IMR-90 (cell line): ENCODE results near the gene EFS. TPM values are rescaled to one million over a fixed set of nuclear protein-coding genes. Genes with fewer than 3 reads are reported as not detected.

Experiments
- ATAC-seq: fragments of 200-7000 bp; cut with Tn5 transposase; 2 replicates; pipeline ENCODE4 v1.9.1; 2020; ENCODE audit warnings: low read depth, mild to moderate bottlenecking, moderate library complexity
- BruUV-seq: library from RNA; stranded (reverse); fragments of 400-500 nt; replicated peaks from 2 replicates; lab custom pipeline; 2021; lab: Mats Ljungman, UMichigan
- CTCF ChIA-PET: fragments of 300-600 bp; formaldehyde crosslinking; extraction: SDS; loops from one replicate; lab custom pipeline; 2021; ENCODE audit warnings: antibody characterized with exemption; lab: Yijun Ruan, JAX
- POLR2A ChIA-PET: fragments of 300-600 bp; sonication (Branson Sonifier 250); formaldehyde crosslinking; loops from one replicate; lab custom pipeline; 2022; ENCODE audit warnings: antibody characterized with exemption; ENCODE audit not compliant: unreplicated experiment; lab: Charles Lee
- DNase-seq: peaks from one replicate; pipeline ENCODE4 v3.0.0; 2013
- H2AFZ ChIP-seq: replicated peaks from 2 replicates; pipeline ENCODE3; 2013; ENCODE audit warnings: low read length, mild to moderate bottlenecking; ENCODE audit not compliant: poor library complexity
- H2AK5ac ChIP-seq: 2 replicates; pipeline ENCODE4 v1.6.1; 2013; ENCODE audit warnings: low read depth, low read length, inconsistent platforms
- H2AK9ac ChIP-seq: replicated peaks from 2 replicates; pipeline ENCODE3; 2013; ENCODE audit warnings: mild to moderate bottlenecking, low read depth, low read length, moderate library complexity; ENCODE audit not compliant: poor library complexity
- H2BK120ac ChIP-seq: 2 replicates; pipeline ENCODE4 v1.6.1; 2013; ENCODE audit warnings: low read depth, low read length, inconsistent platforms
- H2BK15ac ChIP-seq: 3 replicates; pipeline ENCODE4 v1.6.1; 2013; ENCODE audit warnings: low read depth, low read length, inconsistent platforms
- H2BK20ac ChIP-seq: 2 replicates; pipeline ENCODE4 v1.6.1; 2013; ENCODE audit warnings: low read depth, mild to moderate bottlenecking, inconsistent platforms, low read length, moderate library complexity
- H2BK5ac ChIP-seq: 2 replicates; pipeline ENCODE4 v1.6.1; 2013; ENCODE audit warnings: mild to moderate bottlenecking, low read depth, low read length, inconsistent platforms; ENCODE audit not compliant: poor library complexity, severe bottlenecking
- H3K14ac ChIP-seq: replicated peaks from 2 replicates; pipeline ENCODE4 v1.6.1; 2013; ENCODE audit warnings: low read depth, low read length, inconsistent platforms
- H3K18ac ChIP-seq: 2 replicates; pipeline ENCODE4 v1.6.1; 2013; ENCODE audit warnings: low read depth, low read length, control low read depth
- H3K23ac ChIP-seq: 2 replicates; pipeline ENCODE4 v1.6.1; 2013; ENCODE audit warnings: low read depth, low read length, inconsistent platforms
- H3K27ac ChIP-seq: 2 replicates; pipeline ENCODE4 v1.5.1; 2013; ENCODE audit warnings: mild to moderate bottlenecking, control low read depth, low read length; ENCODE audit not compliant: insufficient read depth
- H3K27me3 ChIP-seq: 2 replicates; pipeline ENCODE4 v1.6.1; 2013; ENCODE audit warnings: low read length; ENCODE audit not compliant: control insufficient read depth, insufficient read depth
- H3K36me3 ChIP-seq: 2 replicates; pipeline ENCODE4 v1.6.1; 2013; ENCODE audit warnings: low read length, mixed read lengths; ENCODE audit not compliant: control insufficient read depth, insufficient read depth
- H3K4ac ChIP-seq: 2 replicates; pipeline ENCODE4 v1.6.1; 2013; ENCODE audit warnings: low read depth, low read length, inconsistent platforms
- H3K4me1 ChIP-seq: 2 replicates; pipeline ENCODE4 v1.6.1; 2013; ENCODE audit warnings: low read length, mixed read lengths; ENCODE audit not compliant: control insufficient read depth, insufficient read depth
- H3K4me2 ChIP-seq: 2 replicates; pipeline ENCODE4 v1.6.1; 2013; ENCODE audit warnings: low read depth, mild to moderate bottlenecking, control low read depth, low read length, moderate library complexity
- H3K4me3 ChIP-seq: 2 replicates; pipeline ENCODE4 v1.5.1; 2013; ENCODE audit warnings: low read depth, mild to moderate bottlenecking, control low read depth, low read length, moderate library complexity; ENCODE audit not compliant: insufficient read depth
- H3K56ac ChIP-seq: 2 replicates; pipeline ENCODE4 v1.6.1; 2013; ENCODE audit warnings: low read length, inconsistent platforms; ENCODE audit not compliant: insufficient read depth; ENCODE audit errors: extremely low read depth
- H3K79me1 ChIP-seq, 2 experiments: 2 replicates each; pipeline ENCODE4 v1.6.1; 2013; ENCODE audit warnings: low read length in 2 of 2, inconsistent platforms in 1 of 2, low read depth in 1 of 2
- H3K9ac ChIP-seq: 2 replicates; pipeline ENCODE4 v1.6.1; 2013; ENCODE audit warnings: low read depth, low read length, control low read depth
- H3K9me1 ChIP-seq: 2 replicates; pipeline ENCODE4 v1.6.1; 2013; ENCODE audit warnings: low read length, inconsistent platforms; ENCODE audit not compliant: insufficient read depth
- H3K9me3 ChIP-seq: 2 replicates; pipeline ENCODE4 v1.6.1; 2013; ENCODE audit warnings: low read length; ENCODE audit not compliant: control insufficient read depth, insufficient read depth
- H4K20me1 ChIP-seq: 2 replicates; pipeline ENCODE4 v1.6.1; 2013; ENCODE audit warnings: low read length, inconsistent platforms; ENCODE audit not compliant: insufficient read depth
- H4K5ac ChIP-seq: 2 replicates; pipeline ENCODE4 v1.6.1; 2013; ENCODE audit warnings: mild to moderate bottlenecking, low read depth, low read length, control low read depth
- H4K8ac ChIP-seq, 2 experiments: 2 replicates each; pipeline ENCODE4 v1.6.1; 2013; ENCODE audit warnings: low read depth in 2 of 2, low read length in 2 of 2, control low read depth in 1 of 2, inconsistent platforms in 1 of 2
- H4K91ac ChIP-seq: 2 replicates; pipeline ENCODE4 v1.6.1; 2013; ENCODE audit warnings: low read depth, low read length, inconsistent platforms; ENCODE audit not compliant: insufficient read depth
- BHLHE40 ChIP-seq: fragments of 150-350 bp; IDR thresholded peaks from 2 replicates; pipeline ENCODE4 v1.6.1; 2016; ENCODE audit warnings: mild to moderate bottlenecking, low read depth, low read length
- CHD1 ChIP-seq: IDR thresholded peaks from 2 replicates; pipeline ENCODE4 v1.6.1; 2012; ENCODE audit warnings: low read depth, low read length, improper control_type of control experiment
- MAFK ChIP-seq: IDR thresholded peaks from 2 replicates; pipeline ENCODE4 v1.6.1; 2012; ENCODE audit warnings: low read depth, low read length, improper control_type of control experiment
- MXI1 ChIP-seq: IDR thresholded peaks from 2 replicates; pipeline ENCODE4 v1.6.1; 2012; ENCODE audit warnings: low read depth, mild to moderate bottlenecking, low read length, moderate library complexity, borderline replicate concordance
- POLR2A ChIP-seq: IDR thresholded peaks from 2 replicates; pipeline ENCODE4 v1.6.1; 2012; ENCODE audit warnings: mild to moderate bottlenecking, low read depth, low read length
- RCOR1 ChIP-seq: IDR thresholded peaks from 2 replicates; pipeline ENCODE4 v1.6.1; 2012; ENCODE audit warnings: mild to moderate bottlenecking, low read length, improper control_type of control experiment; ENCODE audit not compliant: insufficient replicate concordance
- SMC3 ChIP-seq: fragments of 150-350 bp; IDR thresholded peaks from 2 replicates; pipeline ENCODE4 v1.6.1; 2016; ENCODE audit warnings: low read depth, mild to moderate bottlenecking, antibody characterized with exemption, low read length, moderate library complexity
- WGBS, 2 experiments: methylation state at CpG; one replicate each; pipeline versions ENCODE4 v1.1.5 to v1.1.7; 2013; ENCODE audit warnings: missing lambda C conversion rate in 2 of 2; ENCODE audit not compliant: insufficient read length in 1 of 2; ENCODE audit errors: extremely low coverage in 2 of 2; 5-methylcytosine and 5-hydroxymethylcytosine counted together
- dilution Hi-C: fragments of 300-500 bp; cut with HindIII; formaldehyde crosslinking; loops from one replicate; pipeline ENCODE4 v1.14.3; 2018; ENCODE audit warnings: low sequenced_read_pairs; ENCODE audit not compliant: unreplicated experiment
- in situ Hi-C: fragments of 300-500 bp; cut with MboI; formaldehyde crosslinking; loops from 3 replicates; pipeline ENCODE4 v1.14.3; 2019; ENCODE audit warnings: low sequenced_read_pairs, inconsistent platforms, mixed read lengths
- intact Hi-C: fragments of 100-400 bp; cut with micrococcal nuclease; formaldehyde crosslinking; loops from 2 replicates; pipeline ENCODE4 v1.10.0; 2022
- polyA plus RNA-seq, 3 experiments: library from polyadenylated mRNA; depleted of rRNA; stranded (reverse); fragments of >200 nt; gene quantifications; 2 replicates each; pipeline ENCODE4 v1.2.3, GENCODE V29; 2012; ENCODE audit warnings: low replicate concordance in 1 of 3
- total RNA-seq: library from RNA; depleted of rRNA; stranded (reverse); fragments of >200 nt; gene quantifications from 2 replicates; pipeline ENCODE4 v1.2.3, GENCODE V29; 2012
- TF ChIP-seq, protein P1 (sequence below): conservative IDR thresholded peaks from 2 replicates; pipeline ENCODE4 v1.5.1; 2012; ENCODE audit warnings: mild to moderate bottlenecking, low read depth, low read length, improper control_type of control experiment
- TF ChIP-seq, protein P2 (sequence below): fragments of 150-350 bp; IDR thresholded peaks from 2 replicates; pipeline ENCODE4 v1.6.1; 2016; ENCODE audit warnings: low read depth, mild to moderate bottlenecking, low read length, moderate library complexity, borderline replicate concordance

EFS gene
- total and polyA plus RNA-seq, 2 of the 4 experiments (the other 2 are of a cell fraction), result 2.2 to 11.6 TPM

DNA sequence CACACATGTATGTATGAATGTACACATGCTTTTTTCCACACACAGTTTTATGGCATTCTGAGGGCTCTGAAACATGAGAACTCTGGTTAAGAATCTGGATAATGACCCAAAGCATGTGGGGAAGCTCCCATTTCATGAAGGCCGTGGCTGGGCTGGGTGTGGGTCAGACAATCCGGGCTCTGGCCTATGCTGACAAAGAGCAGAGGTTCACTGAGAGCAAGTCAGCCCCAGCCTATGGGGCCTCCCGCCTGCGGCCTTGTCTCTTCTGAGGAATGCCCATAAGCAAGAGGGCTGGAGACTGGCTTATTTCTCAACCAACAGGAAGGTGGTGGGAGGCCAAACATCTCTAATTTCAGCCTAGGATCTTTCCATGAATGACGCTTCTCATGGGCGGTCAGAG, 34.6 kb upstream of the EFS start:
- H4K20me1 ChIP-seq, result no peaks in the 10 kb centered on the region
- H3K9ac ChIP-seq, result no peak overlapping the region
- H3K36me3 ChIP-seq, result no peaks in the 10 kb centered on the region
- H4K91ac ChIP-seq, result no peak overlapping the region
- no peak overlapping the region for H3K14ac ChIP-seq
- peaks cover 31% of the 10 kb centered on the region; the same call in 1 of the 2 replicates for H3K27me3 ChIP-seq
- H2BK15ac ChIP-seq, result no peak overlapping the region
- peaks cover 2% of the 10 kb centered on the region; the same call in 1 of the 2 replicates for H3K9me1 ChIP-seq
- H3K4me3 ChIP-seq, result no peak overlapping the region
- H3K56ac ChIP-seq, result no peak overlapping the region
- CTCF ChIA-PET, result no interaction called here
- no TSS peak for BruUV-seq
- no peak overlapping the region for H2BK20ac ChIP-seq
- in situ Hi-C loops, result no loop called here
- no peak overlapping the region for H2BK120ac ChIP-seq
- no peak overlapping the region for H3K23ac ChIP-seq
- no peak overlapping the region for H3K4ac ChIP-seq
- intact Hi-C loops, result no loop called here
- WGBS, 2 experiments, result 40% methylated on average over 1 of the region's 6 CpGs; no CpG with 5 or more reads in 1 of the 2 experiments
- POLR2A ChIA-PET, result no interaction called here
- H3K4me1 ChIP-seq, result no peaks in the 10 kb centered on the region
- no peak overlapping the region for H4K8ac ChIP-seq
- no peak overlapping the region for H4K5ac ChIP-seq
- TF ChIP-seq RCOR1, result no peak
- TF ChIP-seq, protein P1, sequence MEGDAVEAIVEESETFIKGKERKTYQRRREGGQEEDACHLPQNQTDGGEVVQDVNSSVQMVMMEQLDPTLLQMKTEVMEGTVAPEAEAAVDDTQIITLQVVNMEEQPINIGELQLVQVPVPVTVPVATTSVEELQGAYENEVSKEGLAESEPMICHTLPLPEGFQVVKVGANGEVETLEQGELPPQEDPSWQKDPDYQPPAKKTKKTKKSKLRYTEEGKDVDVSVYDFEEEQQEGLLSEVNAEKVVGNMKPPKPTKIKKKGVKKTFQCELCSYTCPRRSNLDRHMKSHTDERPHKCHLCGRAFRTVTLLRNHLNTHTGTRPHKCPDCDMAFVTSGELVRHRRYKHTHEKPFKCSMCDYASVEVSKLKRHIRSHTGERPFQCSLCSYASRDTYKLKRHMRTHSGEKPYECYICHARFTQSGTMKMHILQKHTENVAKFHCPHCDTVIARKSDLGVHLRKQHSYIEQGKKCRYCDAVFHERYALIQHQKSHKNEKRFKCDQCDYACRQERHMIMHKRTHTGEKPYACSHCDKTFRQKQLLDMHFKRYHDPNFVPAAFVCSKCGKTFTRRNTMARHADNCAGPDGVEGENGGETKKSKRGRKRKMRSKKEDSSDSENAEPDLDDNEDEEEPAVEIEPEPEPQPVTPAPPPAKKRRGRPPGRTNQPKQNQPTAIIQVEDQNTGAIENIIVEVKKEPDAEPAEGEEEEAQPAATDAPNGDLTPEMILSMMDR, result no peak
- TF ChIP-seq POLR2A, result no peak
- TF ChIP-seq BHLHE40, result no peak
- TF ChIP-seq SMC3, result no peak
- TF ChIP-seq MAFK, result no peak
- TF ChIP-seq MXI1, result no peak
- TF ChIP-seq, protein P2, sequence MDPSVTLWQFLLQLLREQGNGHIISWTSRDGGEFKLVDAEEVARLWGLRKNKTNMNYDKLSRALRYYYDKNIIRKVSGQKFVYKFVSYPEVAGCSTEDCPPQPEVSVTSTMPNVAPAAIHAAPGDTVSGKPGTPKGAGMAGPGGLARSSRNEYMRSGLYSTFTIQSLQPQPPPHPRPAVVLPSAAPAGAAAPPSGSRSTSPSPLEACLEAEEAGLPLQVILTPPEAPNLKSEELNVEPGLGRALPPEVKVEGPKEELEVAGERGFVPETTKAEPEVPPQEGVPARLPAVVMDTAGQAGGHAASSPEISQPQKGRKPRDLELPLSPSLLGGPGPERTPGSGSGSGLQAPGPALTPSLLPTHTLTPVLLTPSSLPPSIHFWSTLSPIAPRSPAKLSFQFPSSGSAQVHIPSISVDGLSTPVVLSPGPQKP, result no peak
- TF ChIP-seq CHD1, result no peak
- H3K4me2 ChIP-seq, result no peak overlapping the region
- H3K27ac ChIP-seq, result no peak overlapping the region
- dilution Hi-C loops, result no loop called here
- no peaks in the 10 kb centered on the region for H3K79me1 ChIP-seq
- DNase-seq (no peak), ATAC-seq (no peak)
- no peak overlapping the region for H2AK5ac ChIP-seq
- no peak overlapping the region for H2BK5ac ChIP-seq
- no peak overlapping the region for H2AFZ ChIP-seq
- no peaks in the 10 kb centered on the region for H3K9me3 ChIP-seq
- no peak overlapping the region for H3K18ac ChIP-seq
- no peak overlapping the region for H2AK9ac ChIP-seq
